Activated CD4-positive, CD25-positive, alpha-beta regulatory T cell treated with anti-CD3 and anti-CD28 coated beads, Interleukin-2, amount 50 U/mL, for 16 hours (primary cell): ENCODE results near the gene LARGE1.

Experiments used
- DNase-seq: peaks from one replicate; pipeline ENCODE4 v3.0.0-alpha.2; 2020; ENCODE audit warnings: low read depth, low spot score

Gene LARGE1

GRCh38 chr22:33431300-33431699, 489.0 kb downstream of the LARGE1 start:
- DNase-seq, result no peak

GRCh38 chr22:33429281-33429680, 491.0 kb downstream of the LARGE1 start:
- DNase-seq, result no peak

GRCh38 chr22:33427461-33427860, 492.8 kb downstream of the LARGE1 start:
- DNase-seq, result no peak

DNA sequence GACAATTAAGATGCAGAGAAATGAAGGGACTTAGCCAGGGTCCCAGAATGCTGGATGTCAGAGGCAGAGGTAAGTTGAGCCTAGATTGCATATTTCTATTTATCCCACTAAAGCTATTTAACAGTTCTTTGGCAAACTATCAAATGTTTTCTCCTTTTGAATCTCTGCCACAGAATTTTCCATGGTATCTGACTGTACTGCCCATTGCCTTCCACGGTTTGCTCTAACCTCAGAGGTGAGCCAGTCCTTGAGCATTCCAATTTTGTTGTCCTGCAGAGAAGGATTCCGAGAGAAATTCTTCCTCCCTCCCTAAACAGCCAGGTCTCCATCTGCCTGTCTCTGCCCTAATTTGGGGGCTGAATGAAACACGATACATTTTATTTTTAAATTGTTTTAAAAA, 493.8 kb downstream of the LARGE1 start:
- no peak for DNase-seq

DNA sequence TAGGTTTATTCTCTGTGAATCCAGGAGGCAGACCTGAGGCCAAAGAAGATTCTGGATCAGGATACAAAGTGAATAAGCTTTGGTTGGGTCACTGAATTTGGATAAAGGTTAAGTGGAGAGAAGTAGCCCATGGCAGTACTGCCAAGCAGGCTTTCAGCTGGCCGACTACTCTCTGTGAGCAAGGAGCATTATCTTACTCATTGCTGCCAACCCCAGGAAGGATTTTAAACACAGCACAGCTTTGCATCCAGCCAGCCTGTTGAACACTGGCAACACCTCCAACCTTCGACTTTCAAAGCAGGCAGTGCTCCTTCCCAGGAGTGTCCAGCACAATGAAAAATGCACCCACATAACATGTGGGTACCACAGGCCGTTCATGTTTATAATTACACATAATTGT, 498.4 kb downstream of the LARGE1 start:
- DNase-seq, result no peak

DNA sequence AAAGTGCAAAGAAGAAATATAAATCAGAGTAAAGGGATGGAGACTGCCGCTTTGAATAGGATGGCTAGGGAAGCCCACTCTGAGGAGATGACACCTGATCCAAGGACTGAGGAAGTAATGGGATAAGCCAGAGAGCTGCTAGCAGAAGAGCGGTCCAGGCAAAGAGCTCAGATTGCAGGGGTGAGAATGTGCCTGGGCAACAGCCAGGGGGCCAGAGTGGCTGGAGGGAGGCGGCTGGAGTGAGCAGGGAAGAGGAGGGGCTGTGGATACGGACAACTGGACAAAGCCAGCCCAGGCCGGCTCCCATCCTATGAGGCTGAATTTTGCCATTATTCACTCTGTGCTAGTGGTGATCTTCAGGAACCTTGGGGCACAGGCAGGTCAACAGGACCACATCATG, 501.8 kb downstream of the LARGE1 start:
- no peak for DNase-seq

GRCh38 chr22:33415401-33415800, 504.9 kb downstream of the LARGE1 start:
- no peak for DNase-seq

DNA sequence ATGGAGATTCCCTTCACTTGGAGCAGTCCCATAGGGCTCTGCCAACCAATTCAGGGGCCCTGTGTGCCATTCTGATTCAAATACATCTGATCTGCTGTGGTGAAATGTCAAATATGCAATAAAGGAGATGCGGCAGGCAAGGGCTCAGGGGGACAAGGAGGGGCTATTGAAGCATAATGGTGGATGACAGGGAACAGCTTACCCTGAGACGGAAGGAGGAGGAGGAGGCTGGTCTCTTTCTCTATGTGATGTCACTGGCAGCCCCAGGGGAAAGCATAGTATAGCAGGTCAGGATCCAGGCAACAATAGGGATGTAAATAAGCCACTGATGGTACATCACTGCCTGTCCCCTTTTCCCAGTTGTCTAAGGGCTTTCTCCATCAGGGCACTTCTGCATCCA, 511.2 kb downstream of the LARGE1 start:
- no peak for DNase-seq

- DNase-seq, result no peak
Measured at GRCh38 chr22:33405194-33405593, 515.1 kb downstream of the LARGE1 start.

DNA sequence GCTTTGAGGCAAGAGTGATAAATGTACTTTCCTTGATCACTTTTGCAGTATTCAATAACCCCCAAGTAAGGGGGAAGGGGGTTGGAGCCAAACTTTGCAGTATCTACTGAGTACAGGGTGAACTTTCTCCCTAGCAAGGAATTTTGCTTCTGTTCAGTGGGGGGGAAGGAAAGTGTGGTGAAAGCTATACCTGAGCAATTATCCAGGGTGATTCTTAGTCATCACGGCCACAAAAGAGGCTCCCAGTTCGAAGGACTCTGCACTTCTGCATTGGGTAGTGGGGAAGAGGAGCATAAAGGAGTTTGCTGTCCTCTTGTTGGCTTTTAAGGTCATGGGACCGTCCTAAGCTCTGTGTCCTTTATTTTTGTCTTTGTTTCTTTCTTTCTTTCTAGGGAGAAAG, 515.6 kb downstream of the LARGE1 start:
- no peak for DNase-seq

- no peak for DNase-seq
Measured at GRCh38 chr22:33402325-33402724, 518.0 kb downstream of the LARGE1 start.

GRCh38 chr22:33401291-33401690, 519.0 kb downstream of the LARGE1 start:
- DNase-seq, result no peak

- no peak for DNase-seq
Measured at GRCh38 chr22:33400891-33401290, 519.4 kb downstream of the LARGE1 start.

DNA sequence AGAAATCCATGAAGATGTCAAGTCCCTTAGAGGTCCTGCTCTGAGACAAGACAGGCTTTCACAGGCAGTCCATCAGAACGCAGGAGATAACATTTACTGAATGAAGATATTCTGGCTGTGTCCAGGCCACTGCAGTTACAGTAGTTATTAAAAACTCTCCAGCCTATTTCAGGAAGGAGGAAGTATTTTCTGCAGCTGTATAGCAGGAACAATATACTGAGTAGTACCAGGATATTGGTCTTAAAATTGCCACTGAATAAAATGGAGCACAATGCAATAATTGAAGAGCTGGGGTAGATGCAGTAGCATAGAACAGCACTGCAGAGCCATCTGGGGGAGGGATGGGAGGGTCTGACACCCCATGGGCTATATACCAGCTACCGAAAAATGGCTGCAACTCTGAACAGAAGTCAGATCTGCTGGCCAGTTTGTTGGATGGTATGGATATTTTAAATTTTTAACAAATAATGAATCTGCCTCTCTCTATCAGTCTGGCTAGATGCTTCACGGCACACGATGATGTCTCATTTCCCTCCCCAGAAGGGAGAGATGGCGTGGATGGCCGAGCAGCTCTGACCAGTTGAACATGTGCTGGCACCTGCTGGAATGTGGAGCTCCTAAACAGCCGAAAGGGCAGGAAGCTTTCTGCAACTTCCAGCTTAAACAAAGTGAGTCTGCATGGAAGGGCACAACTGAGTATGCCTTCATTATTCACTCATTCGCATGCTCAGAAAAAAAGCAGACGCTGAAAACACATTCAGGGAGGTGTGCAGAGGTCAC, 520.0 kb downstream of the LARGE1 start:
- DNase-seq, result no peak

DNA sequence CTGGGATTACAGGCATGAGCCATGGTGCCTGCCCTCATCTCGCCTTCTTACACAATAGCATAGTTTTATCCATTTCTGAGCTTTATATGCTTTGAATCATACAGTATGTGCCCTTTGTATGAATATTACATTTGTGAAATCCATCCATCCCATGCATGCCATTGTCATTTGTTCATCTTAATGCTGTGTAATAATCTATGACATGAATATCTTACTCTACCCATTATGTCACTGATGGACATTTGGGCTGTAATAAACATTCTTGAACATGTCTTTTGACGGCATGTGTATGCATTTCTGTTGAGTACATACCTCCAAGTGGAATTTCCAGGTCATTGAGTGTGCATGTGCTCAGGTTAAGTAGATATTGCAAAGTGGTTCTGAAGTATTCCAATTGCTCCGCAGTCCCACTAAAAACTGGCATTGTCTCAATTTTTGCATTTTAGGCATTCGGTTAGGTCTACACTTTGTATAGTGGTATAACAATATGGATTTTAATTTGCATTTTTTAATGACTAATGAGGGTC, 522.8 kb downstream of the LARGE1 start:
- no peak for DNase-seq

DNA sequence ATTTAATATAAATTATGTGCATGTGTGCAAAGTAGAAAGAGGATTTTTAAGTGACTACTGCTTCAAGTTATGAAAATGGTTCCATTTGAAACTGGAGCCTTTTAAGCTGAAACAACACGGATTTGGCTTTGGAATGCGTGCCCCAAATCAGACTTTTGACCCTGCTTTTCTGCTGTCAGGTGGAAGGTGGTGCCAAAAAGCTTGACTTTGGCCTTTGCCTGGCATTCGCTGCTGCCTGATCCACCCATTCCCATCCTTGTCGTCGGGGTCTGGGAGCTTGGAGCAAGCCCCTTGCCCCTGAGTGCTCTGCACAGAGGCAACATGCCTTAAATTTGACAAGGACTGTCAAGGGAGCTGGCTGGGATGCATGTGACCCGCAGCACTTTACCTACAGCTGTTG, 526.8 kb downstream of the LARGE1 start:
- DNase-seq, result no peak

GRCh38 chr22:33391298-33391697, 529.0 kb downstream of the LARGE1 start:
- no peak for DNase-seq

- no peak for DNase-seq
Measured at GRCh38 chr22:33389936-33390335, 530.3 kb downstream of the LARGE1 start.

DNA sequence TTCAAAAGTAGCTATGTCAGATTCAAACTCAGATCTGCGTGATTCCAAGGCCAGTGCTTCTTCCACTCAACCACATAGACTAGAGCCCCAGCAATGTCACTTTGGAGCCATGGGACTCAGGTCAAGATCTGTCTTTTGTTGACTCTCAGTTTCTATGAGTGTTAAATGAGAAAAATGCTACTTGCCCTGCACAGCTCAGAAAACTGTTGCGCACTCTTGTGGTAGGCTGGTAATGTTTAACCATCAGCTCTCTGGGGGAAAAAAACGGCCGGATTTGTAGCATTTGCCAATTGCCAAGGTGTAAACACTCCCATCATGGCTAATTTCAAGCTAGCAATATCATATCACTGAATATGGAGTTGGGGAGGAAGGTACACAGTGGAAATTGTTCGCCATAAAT, 534.0 kb downstream of the LARGE1 start:
- no peak for DNase-seq

- DNase-seq, result no peak
Measured at GRCh38 chr22:33385611-33386010, 534.7 kb downstream of the LARGE1 start.

DNA sequence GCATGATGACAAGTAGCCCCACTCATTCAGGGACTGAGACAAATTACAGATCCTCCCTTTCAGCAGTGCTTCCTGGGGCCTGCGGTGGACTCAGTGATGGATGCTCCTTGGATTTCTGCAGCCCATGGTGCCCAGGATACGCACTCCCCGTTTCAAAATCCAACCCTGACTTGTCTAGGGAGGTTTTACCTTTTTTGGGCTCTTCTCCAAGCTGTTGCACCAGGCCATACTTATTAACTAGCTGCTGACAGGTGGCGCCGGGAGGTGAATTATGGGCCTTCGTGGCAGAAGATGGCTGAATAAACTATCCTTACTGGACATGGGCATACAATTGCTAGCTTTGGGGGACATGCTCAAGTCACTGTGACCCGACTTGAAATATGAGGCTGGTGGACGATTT, 537.8 kb downstream of the LARGE1 start:
- DNase-seq, result no peak

GRCh38 chr22:33381531-33382406, 538.5 kb downstream of the LARGE1 start:
- DNase-seq, result no peak
